PC-3 (cell line): ENCODE data around the gene L3MBTL4. TPM values are rescaled to one million over a fixed set of nuclear protein-coding genes. Genes with fewer than 3 reads are reported as not detected.

Experiments used
- ATAC-seq: fragments of 200-7000 bp; cut with Tn5 transposase; 2 replicates; pipeline ENCODE4 v1.9.1; 2020; ENCODE audit warnings: mild to moderate bottlenecking, moderate library complexity
- BruUV-seq: library from RNA; stranded (reverse); fragments of 400-500 nt; replicated peaks from 2 replicates; lab custom pipeline; 2021; lab: Mats Ljungman, UMichigan
- CTCF ChIA-PET: fragments of 300-600 bp; sonication (Branson Sonifier 250); formaldehyde crosslinking; loops from one replicate; lab custom pipeline; 2022; ENCODE audit warnings: antibody characterized with exemption; lab: Charles Lee
- POLR2A ChIA-PET: fragments of 300-600 bp; sonication (Branson Sonifier 250); formaldehyde crosslinking; loops from one replicate; lab custom pipeline; 2022; ENCODE audit warnings: antibody characterized with exemption; ENCODE audit not compliant: unreplicated experiment; lab: Charles Lee
- DNase-seq: peaks from one replicate; pipeline ENCODE4 v3.0.0-alpha.2; 2015
- H2AFZ ChIP-seq: fragments of 300-600 bp; sonication (generic); 2 replicates; pipeline ENCODE4 v1.6.0; 2016; ENCODE audit warnings: antibody characterized with exemption, low read length
- H3F3A ChIP-seq: fragments of 300-600 bp; sonication (generic); one replicate; pipeline ENCODE4 v1.6.0; 2017; ENCODE audit warnings: antibody characterized with exemption, low read length, control low read depth, mild to moderate bottlenecking; ENCODE audit not compliant: unreplicated experiment
- H3K27ac ChIP-seq: fragments of 300-600 bp; sonication (generic); 2 replicates; pipeline ENCODE4 v1.5.1; 2016; ENCODE audit warnings: mild to moderate bottlenecking, low read length
- H3K27me3 ChIP-seq: fragments of 300-600 bp; sonication (generic); 2 replicates; pipeline ENCODE4 v1.6.1; 2016; ENCODE audit warnings: low read length, mixed read lengths
- H3K36me3 ChIP-seq: fragments of 300-600 bp; sonication (generic); 2 replicates; pipeline ENCODE4 v1.6.1; 2016; ENCODE audit warnings: low read depth, mixed run types, low read length, mixed read lengths
- H3K4me1 ChIP-seq: fragments of 300-600 bp; sonication (generic); 2 replicates; pipeline ENCODE4 v1.5.1; 2016; ENCODE audit warnings: low read length; ENCODE audit not compliant: insufficient read depth
- H3K4me2 ChIP-seq: fragments of 300-600 bp; sonication (generic); 2 replicates; pipeline ENCODE4 v1.6.0; 2016; ENCODE audit warnings: low read length
- H3K4me3 ChIP-seq: fragments of 300-600 bp; sonication (generic); 2 replicates; pipeline ENCODE4 v1.5.1; 2016; ENCODE audit warnings: mild to moderate bottlenecking, low read length, mixed read lengths
- H3K79me2 ChIP-seq: fragments of 300-600 bp; sonication (generic); 2 replicates; pipeline ENCODE4 v1.6.1; 2017; ENCODE audit warnings: low read length, mixed read lengths
- H3K9ac ChIP-seq: fragments of 300-600 bp; sonication (generic); 2 replicates; pipeline ENCODE4 v1.6.0; 2016; ENCODE audit warnings: mild to moderate bottlenecking, low read length
- H3K9me2 ChIP-seq: fragments of 300-600 bp; sonication (generic); replicated peaks from 2 replicates; pipeline ENCODE4 v1.6.1; 2016; ENCODE audit warnings: mixed run types, low read length, mixed read lengths
- H3K9me3 ChIP-seq: fragments of 300-600 bp; sonication (generic); 2 replicates; pipeline ENCODE4 v1.6.1; 2016; ENCODE audit warnings: low read length, mixed read lengths
- H4K20me1 ChIP-seq: fragments of 300-600 bp; sonication (generic); 2 replicates; pipeline ENCODE4 v1.6.1; 2016; ENCODE audit warnings: low read length, mixed read lengths
- CTCF ChIP-seq: fragments of 300-600 bp; sonication (generic); conservative IDR thresholded peaks from 2 replicates; pipeline ENCODE4 v1.5.1; 2017; ENCODE audit warnings: antibody characterized with exemption, low read depth, mild to moderate bottlenecking, low read length
- EZH2 ChIP-seq: fragments of 300-600 bp; sonication (generic); IDR thresholded peaks from one replicate; pipeline ENCODE4 v1.6.1; 2017; ENCODE audit warnings: antibody characterized with exemption, mild to moderate bottlenecking, low read length; ENCODE audit not compliant: unreplicated experiment
- EZH2phosphoT487 ChIP-seq: fragments of 300-600 bp; sonication (generic); IDR thresholded peaks from 2 replicates; pipeline ENCODE4 v1.6.1; 2018; ENCODE audit warnings: mild to moderate bottlenecking, antibody characterized with exemption, low read length, borderline replicate concordance
- intact Hi-C: fragments of 100-400 bp; cut with micrococcal nuclease; formaldehyde crosslinking; loops from 2 replicates; pipeline ENCODE4 v1.9.0; 2023
- total RNA-seq: library from RNA; depleted of rRNA; stranded (reverse); fragments of >200 nt; gene quantifications from 2 replicates; pipeline ENCODE4 v1.2.3, GENCODE V29; 2014

Gene L3MBTL4
- total RNA-seq, 1 experiment from 2014 or later: 0.47 TPM

GRCh38 chr18:6449213-6449612, 34.5 kb upstream of the L3MBTL4 start:
- POLR2A ChIA-PET: no interaction called here
- no TSS peak for BruUV-seq
- H3K79me2 ChIP-seq: no peaks in the 10 kb centered on the region

GRCh38 chr18:6444466-6445228, 29.9 kb upstream of the L3MBTL4 start:
- ATAC-seq (peak; percentile 67), DNase-seq (peak; percentile 33)
- H3F3A ChIP-seq: no peaks in the 10 kb centered on the region
- no peaks in the 10 kb centered on the region for H3K79me2 ChIP-seq
- no peaks in the 10 kb centered on the region for H3K27me3 ChIP-seq
- no peak overlapping the region for H3K4me3 ChIP-seq
- H3K4me1 ChIP-seq: no peaks in the 10 kb centered on the region
- no peak overlapping the region for H3K27ac ChIP-seq
- H3K9ac ChIP-seq: no peak overlapping the region
- TF ChIP-seq EZH2 (no peak), CTCF (no peak)
- no TSS peak for BruUV-seq
- CTCF ChIA-PET: no interaction called here
- H3K9me2 ChIP-seq: no peaks in the 10 kb centered on the region
- no peaks in the 10 kb centered on the region for H4K20me1 ChIP-seq
- no peaks in the 10 kb centered on the region for H3K9me3 ChIP-seq
- H3K4me2 ChIP-seq: no peak overlapping the region
- H2AFZ ChIP-seq: no peak overlapping the region
- intact Hi-C loops: no loop called here
- POLR2A ChIA-PET: no interaction called here
- H3K36me3 ChIP-seq: no peaks in the 10 kb centered on the region

More at GRCh38 chr18:6449213-6449612, 34.5 kb upstream of the L3MBTL4 start:
- no peaks in the 10 kb centered on the region for H3K9me2 ChIP-seq
- H4K20me1 ChIP-seq: no peaks in the 10 kb centered on the region
- TF ChIP-seq EZH2phosphoT487: no peak
- TF ChIP-seq CTCF: no peak
- no peak for TF ChIP-seq EZH2
- no peak overlapping the region for H3K9ac ChIP-seq
- H3K4me2 ChIP-seq: no peak overlapping the region
- H3F3A ChIP-seq: no peaks in the 10 kb centered on the region
- CTCF ChIA-PET: no interaction called here
- intact Hi-C loops: no loop called here
- ATAC-seq (no peak), DNase-seq (no peak)
- H3K4me3 ChIP-seq: no peak overlapping the region
- H3K36me3 ChIP-seq: no peaks in the 10 kb centered on the region
- no peaks in the 10 kb centered on the region for H3K27me3 ChIP-seq
- H2AFZ ChIP-seq: no peak overlapping the region
- no peaks in the 10 kb centered on the region for H3K4me1 ChIP-seq
- no peak overlapping the region for H3K27ac ChIP-seq
- no peaks in the 10 kb centered on the region for H3K9me3 ChIP-seq

GRCh38 chr18:6441200-6441599, 26.5 kb upstream of the L3MBTL4 start:
- ChIA-PET POLR2A (no interaction called here), CTCF (interaction anchor here (0.6 kb wide), 1 partner anchor 445 kb away, joined by 3 read pairs; no protein-coding TSS in a partner anchor)
- H3K27ac ChIP-seq: no peak overlapping the region
- H3K36me3 ChIP-seq: no peaks in the 10 kb centered on the region
- BruUV-seq: no TSS peak
- H3F3A ChIP-seq: no peaks in the 10 kb centered on the region
- H3K4me3 ChIP-seq: no peak overlapping the region
- H3K4me2 ChIP-seq: no peak overlapping the region
- no peaks in the 10 kb centered on the region for H4K20me1 ChIP-seq
- H3K27me3 ChIP-seq: no peaks in the 10 kb centered on the region
- DNase-seq (no peak), ATAC-seq (no peak)
- no peaks in the 10 kb centered on the region for H3K9me2 ChIP-seq
- no peaks in the 10 kb centered on the region for H3K9me3 ChIP-seq
- no peak overlapping the region for H2AFZ ChIP-seq
- TF ChIP-seq EZH2 (no peak), CTCF (no peak)
- H3K79me2 ChIP-seq: no peaks in the 10 kb centered on the region
- no peaks in the 10 kb centered on the region for H3K4me1 ChIP-seq
- H3K9ac ChIP-seq: no peak overlapping the region
- intact Hi-C loops: no loop called here
